ENCODE measurements around the gene FSTL4. TPM values are rescaled to one million over a fixed set of nuclear protein-coding genes. Genes with fewer than 3 reads are reported as not detected.
"Not testable (repeated sequence)": the region's sequence is repeated elsewhere in the genome, so short reads cannot be mapped to it uniquely, and the experiment has no call there.

FSTL4 gene
- total RNA-seq, 1 experiment from 2014 or later, result 2.7 TPM

DNA sequence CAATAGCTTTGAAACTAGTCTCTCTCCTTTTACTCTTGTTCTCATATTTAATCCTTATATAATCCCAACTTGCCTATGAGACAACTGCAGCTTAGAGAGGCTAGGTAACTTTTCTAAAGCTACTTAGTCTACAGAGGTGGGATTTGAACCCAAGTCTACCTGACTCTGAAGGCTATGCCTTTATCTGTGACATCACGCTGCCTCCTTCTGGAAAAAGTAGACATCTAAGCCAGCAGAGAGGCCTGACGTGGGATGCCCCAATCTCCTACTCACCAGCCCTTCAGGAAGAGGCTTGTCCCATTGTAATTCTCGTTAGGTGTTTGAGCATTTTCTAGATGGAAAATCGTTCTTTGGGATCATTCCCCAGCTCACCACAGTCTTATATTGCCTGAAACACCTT lies 393.0 kb downstream of the FSTL4 start:
- Mint-ChIP-seq H3K4me3 (ENCODE audit: unreplicated experiment) (no peak overlapping the region), H3K27me3 (ENCODE audit: insufficient read depth, unreplicated experiment) (no peaks in the 10 kb centered on the region), H3K9me3 (ENCODE audit: unreplicated experiment) (no peaks in the 10 kb centered on the region), H3K36me3 (ENCODE audit: insufficient read depth, unreplicated experiment) (no peaks in the 10 kb centered on the region), H3K27ac (ENCODE audit: unreplicated experiment) (no peak overlapping the region), H3K4me1 (ENCODE audit: low read depth, unreplicated experiment) (peaks cover 17% of the 10 kb centered on the region)
- no TSS peak for BruUV-seq (replicated peaks)
- Histone ChIP-seq H3K4me1 (peaks cover 21% of the 10 kb centered on the region), H3K9me3 (no peaks in the 10 kb centered on the region), H3K36me3 (ENCODE audit: control insufficient read depth, insufficient read depth, low read length) (no peaks in the 10 kb centered on the region), H3K4me3 (ENCODE audit: low read depth, low read length) (no peak overlapping the region), H3K27me3 (replicated peaks; ENCODE audit: control insufficient read depth, insufficient read depth, low read length) (no peaks in the 10 kb centered on the region)
- intact Hi-C loops (cut with micrococcal nuclease; ENCODE audit: unreplicated experiment), result no loop called here
- no peak for DNase-seq
- ChIA-PET POLR2A (no interaction called here), CTCF (no interaction called here)
- TF ChIP-seq, protein P1, sequence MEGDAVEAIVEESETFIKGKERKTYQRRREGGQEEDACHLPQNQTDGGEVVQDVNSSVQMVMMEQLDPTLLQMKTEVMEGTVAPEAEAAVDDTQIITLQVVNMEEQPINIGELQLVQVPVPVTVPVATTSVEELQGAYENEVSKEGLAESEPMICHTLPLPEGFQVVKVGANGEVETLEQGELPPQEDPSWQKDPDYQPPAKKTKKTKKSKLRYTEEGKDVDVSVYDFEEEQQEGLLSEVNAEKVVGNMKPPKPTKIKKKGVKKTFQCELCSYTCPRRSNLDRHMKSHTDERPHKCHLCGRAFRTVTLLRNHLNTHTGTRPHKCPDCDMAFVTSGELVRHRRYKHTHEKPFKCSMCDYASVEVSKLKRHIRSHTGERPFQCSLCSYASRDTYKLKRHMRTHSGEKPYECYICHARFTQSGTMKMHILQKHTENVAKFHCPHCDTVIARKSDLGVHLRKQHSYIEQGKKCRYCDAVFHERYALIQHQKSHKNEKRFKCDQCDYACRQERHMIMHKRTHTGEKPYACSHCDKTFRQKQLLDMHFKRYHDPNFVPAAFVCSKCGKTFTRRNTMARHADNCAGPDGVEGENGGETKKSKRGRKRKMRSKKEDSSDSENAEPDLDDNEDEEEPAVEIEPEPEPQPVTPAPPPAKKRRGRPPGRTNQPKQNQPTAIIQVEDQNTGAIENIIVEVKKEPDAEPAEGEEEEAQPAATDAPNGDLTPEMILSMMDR (IDR thresholded peaks at IDR 0.05; ENCODE audit: insufficient read depth in 1 of 2, low read depth in 1 of 2, low read length in 1 of 2, severe bottlenecking in 1 of 2, unreplicated experiment in 1 of 2), result no peak

DNA sequence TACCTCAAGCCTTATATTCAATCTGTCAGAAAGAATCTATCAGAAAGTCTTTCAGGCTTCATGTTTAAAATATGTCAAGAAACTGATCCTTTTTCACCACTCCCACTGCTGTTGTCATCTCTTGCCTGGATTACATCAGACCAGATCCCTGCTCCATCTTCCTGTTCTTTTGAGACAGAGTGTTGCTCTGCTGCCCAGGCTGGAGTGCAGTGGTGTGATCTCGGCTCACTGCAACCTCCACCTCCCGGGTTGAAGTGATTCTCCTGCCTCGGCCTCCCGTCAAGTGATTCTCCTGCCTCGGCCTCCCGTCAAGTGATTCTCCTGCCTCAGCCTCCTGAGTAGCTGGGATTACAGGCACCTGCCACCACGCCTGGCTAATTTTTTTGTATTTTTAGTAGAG lies 396.2 kb downstream of the FSTL4 start:
- CTCF ChIA-PET; DNase-seq; H3K27me3 Mint-ChIP-seq (ENCODE audit: insufficient read depth, unreplicated experiment); H3K4me1 Mint-ChIP-seq (ENCODE audit: low read depth, unreplicated experiment); H3K4me3 ChIP-seq (ENCODE audit: low read depth, low read length); H3K9me3 Mint-ChIP-seq (ENCODE audit: unreplicated experiment); H3K27ac Mint-ChIP-seq (ENCODE audit: unreplicated experiment); H3K36me3 Mint-ChIP-seq (ENCODE audit: insufficient read depth, unreplicated experiment); H3K4me3 Mint-ChIP-seq (ENCODE audit: unreplicated experiment); POLR2A ChIA-PET; H3K9me3 ChIP-seq; H3K4me1 ChIP-seq; intact Hi-C loops (cut with micrococcal nuclease; ENCODE audit: unreplicated experiment); BruUV-seq (replicated peaks); H3K27me3 ChIP-seq (replicated peaks; ENCODE audit: control insufficient read depth, insufficient read depth, low read length); H3K36me3 ChIP-seq (ENCODE audit: control insufficient read depth, insufficient read depth, low read length): not testable (repeated sequence)

DNA sequence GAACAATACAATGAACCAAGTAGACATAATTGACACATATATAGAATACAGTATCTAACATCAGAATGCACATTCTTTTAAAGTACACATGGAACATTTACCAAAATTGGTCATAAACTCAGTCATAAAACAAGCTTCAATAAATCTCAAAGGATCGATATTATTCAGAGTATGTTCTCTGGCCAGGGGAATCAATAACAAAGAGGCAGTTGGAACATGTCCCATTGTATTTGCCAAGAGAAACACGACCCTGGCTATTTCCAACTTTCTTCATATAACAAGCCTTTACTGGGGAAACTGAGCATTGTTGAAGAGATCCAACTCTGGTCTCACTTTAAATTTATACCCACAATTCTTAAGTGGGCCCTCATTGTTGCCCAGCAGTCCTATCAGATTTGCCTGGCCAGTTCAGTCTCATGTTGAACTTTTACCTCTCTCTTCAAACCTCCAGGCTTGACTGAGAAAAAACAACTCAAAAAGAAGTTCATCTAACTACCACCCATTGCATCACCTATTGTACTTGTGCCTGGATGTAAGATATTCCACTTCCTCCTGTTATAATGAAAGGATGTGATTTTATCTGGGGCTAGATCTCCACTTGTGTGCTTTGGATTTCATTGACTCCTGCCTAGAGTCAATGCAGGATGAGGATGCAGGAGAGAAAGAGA lies 398.1 kb downstream of the FSTL4 start:
- no TSS peak for BruUV-seq (replicated peaks)

More for the DNA sequence above, 398.1 kb downstream of the FSTL4 start:
- ChIA-PET CTCF (no interaction called here), POLR2A (no interaction called here)
- H3K4me1 ChIP-seq, result no peaks in the 10 kb centered on the region
- no peaks in the 10 kb centered on the region for H3K4me1 Mint-ChIP-seq (ENCODE audit: low read depth, unreplicated experiment)
- peaks cover 1% of the 10 kb centered on the region; the same call in 1 of the 2 replicates for H3K27me3 ChIP-seq (replicated peaks; ENCODE audit: control insufficient read depth, insufficient read depth, low read length)
- no peaks in the 10 kb centered on the region for H3K9me3 Mint-ChIP-seq (ENCODE audit: unreplicated experiment)
- no peak overlapping the region for H3K4me3 ChIP-seq (ENCODE audit: low read depth, low read length)
- intact Hi-C loops (cut with micrococcal nuclease; ENCODE audit: unreplicated experiment), result no loop called here
- H3K36me3 ChIP-seq (ENCODE audit: control insufficient read depth, insufficient read depth, low read length), result no peaks in the 10 kb centered on the region
- H3K27me3 Mint-ChIP-seq (ENCODE audit: insufficient read depth, unreplicated experiment), result no peaks in the 10 kb centered on the region
- no peak for DNase-seq
- H3K27ac Mint-ChIP-seq (ENCODE audit: unreplicated experiment), result no peak overlapping the region
- TF ChIP-seq, protein P1 (IDR thresholded peaks at IDR 0.05; ENCODE audit: insufficient read depth in 1 of 2, low read depth in 1 of 2, low read length in 1 of 2, severe bottlenecking in 1 of 2, unreplicated experiment in 1 of 2), result no peak
- no peaks in the 10 kb centered on the region for H3K36me3 Mint-ChIP-seq (ENCODE audit: insufficient read depth, unreplicated experiment)
- H3K4me3 Mint-ChIP-seq (ENCODE audit: unreplicated experiment), result no peak overlapping the region
- H3K9me3 ChIP-seq, result no peaks in the 10 kb centered on the region
